Hepatocyte (in vitro differentiated cells): Measurements from ENCODE around the gene C4A. TPM values are rescaled to one million over a fixed set of nuclear protein-coding genes. Genes with fewer than 3 reads are reported as not detected.
A peak's percentile ranks its signal among the peaks of the same experiment; 100 is the strongest.
"Not testable (repeated sequence)": the region's sequence is repeated elsewhere in the genome, so short reads cannot be mapped to it uniquely, and the experiment has no call there.

Experiments
- DNase-seq: peaks from one replicate; pipeline ENCODE4 v3.0.0-alpha.2; 2016; ENCODE audit warnings: low spot score
- H2AFZ ChIP-seq: fragments of 200-600 bp; sonication (generic); 2 replicates; pipeline ENCODE4 v1.6.0; 2016; ENCODE audit warnings: antibody characterized with exemption, mild to moderate bottlenecking
- H3K27ac ChIP-seq: fragments of 200-600 bp; sonication (generic); 2 replicates; pipeline ENCODE4 v1.5.1; 2016; ENCODE audit warnings: mild to moderate bottlenecking
- H3K27me3 ChIP-seq: fragments of 200-600 bp; sonication (generic); 2 replicates; pipeline ENCODE4 v1.6.1; 2016
- H3K36me3 ChIP-seq: fragments of 200-600 bp; sonication (generic); replicated peaks from 2 replicates; pipeline ENCODE4 v1.5.1; 2016; ENCODE audit warnings: low read depth; ENCODE audit not compliant: insufficient read depth
- H3K4me1 ChIP-seq: fragments of 200-600 bp; sonication (generic); 2 replicates; pipeline ENCODE4 v1.5.1; 2016; ENCODE audit warnings: mild to moderate bottlenecking, moderate library complexity; ENCODE audit not compliant: insufficient read depth
- H3K4me2 ChIP-seq: fragments of 200-600 bp; sonication (generic); 2 replicates; pipeline ENCODE4 v1.6.0; 2016
- H3K4me3 ChIP-seq: fragments of 200-600 bp; sonication (generic); 2 replicates; pipeline ENCODE4 v1.5.1; 2016; ENCODE audit warnings: mild to moderate bottlenecking
- H3K79me2 ChIP-seq: fragments of 200-600 bp; sonication (generic); 2 replicates; pipeline ENCODE4 v1.6.0; 2017; ENCODE audit warnings: mild to moderate bottlenecking
- H3K9me2 ChIP-seq: fragments of 200-600 bp; sonication (generic); replicated peaks from 2 replicates; pipeline ENCODE4 v1.6.0; 2017; ENCODE audit warnings: mild to moderate bottlenecking; ENCODE audit not compliant: insufficient read depth
- H3K9me3 ChIP-seq: fragments of 200-600 bp; sonication (generic); 2 replicates; pipeline ENCODE4 v1.5.1; 2016; ENCODE audit warnings: low read depth, mild to moderate bottlenecking
- H4K20me1 ChIP-seq: fragments of 200-600 bp; sonication (generic); 2 replicates; pipeline ENCODE4 v1.6.0; 2016; ENCODE audit warnings: mild to moderate bottlenecking; ENCODE audit not compliant: insufficient read depth, poor library complexity, severe bottlenecking
- CTCF ChIP-seq: fragments of 200-600 bp; sonication (generic); IDR thresholded peaks from 2 replicates; pipeline ENCODE4 v1.5.1; 2016; ENCODE audit warnings: antibody characterized with exemption, mild to moderate bottlenecking; ENCODE audit not compliant: poor library complexity
- EZH2 ChIP-seq: fragments of 200-600 bp; sonication (generic); IDR thresholded peaks from 2 replicates; pipeline ENCODE4 v1.6.1; 2016; ENCODE audit warnings: antibody characterized with exemption, mild to moderate bottlenecking, borderline replicate concordance
- EZH2phosphoT487 ChIP-seq: fragments of 200-600 bp; sonication (generic); IDR thresholded peaks from one replicate; pipeline ENCODE4 v1.6.1; 2018; ENCODE audit warnings: antibody characterized with exemption, mild to moderate bottlenecking, low read depth, moderate library complexity; ENCODE audit not compliant: unreplicated experiment, severe bottlenecking
- WGBS: methylation state at CpG from one replicate; pipeline ENCODE4 v1.1.6; 2016; ENCODE audit warnings: low lambda C conversion rate; ENCODE audit errors: missing lambda C conversion rate; 5-methylcytosine and 5-hydroxymethylcytosine counted together
- polyA plus RNA-seq: library from polyadenylated mRNA; unstranded; fragments of >200 nt; fragmentation: Nextera tagmentation; extraction: Ambion mirVana; gene quantifications from 2 replicates; pipeline ENCODE4 v1.2.1, GENCODE V29; 2016
- total RNA-seq: library from RNA; depleted of rRNA; stranded (reverse); fragments of >200 nt; gene quantifications from 2 replicates; pipeline ENCODE4 v1.2.3, GENCODE V29; 2014

The C4A gene
- total and polyA plus RNA-seq, 2 experiments from 2014 or later: 66.8 to 74.4 TPM

- 1% methylated on average over 61 of the region's 62 CpGs for WGBS
- H3K36me3 ChIP-seq: no peaks in the 10 kb centered on the region
- H3K9me2 ChIP-seq: no peaks in the 10 kb centered on the region
- H3K79me2 ChIP-seq: peaks cover 36% of the 10 kb centered on the region
- no peaks in the 10 kb centered on the region for H4K20me1 ChIP-seq
- H3K9me3 ChIP-seq: no peaks in the 10 kb centered on the region
- H3K27ac ChIP-seq: peak within 1 kb of the TSS; percentile 95
- H2AFZ ChIP-seq: peak within 1 kb of the TSS; percentile 39
- no peaks in the 10 kb centered on the region for H3K27me3 ChIP-seq
- peak within 1 kb of the TSS; percentile 58 for H3K4me3 ChIP-seq
- peaks cover 19% of the 10 kb centered on the region for H3K4me1 ChIP-seq
- no peak for TF ChIP-seq EZH2
- no peak for TF ChIP-seq CTCF
- TF ChIP-seq EZH2phosphoT487: no peak
- H3K4me2 ChIP-seq: peak within 1 kb of the TSS; percentile 92
- DNase-seq: peak; percentile 98
These were observed 9.7 kb upstream of the C4A start, which contains the start of gene DXO for GRCh38 chr6:31971993-31972708. Gene DXO, minus strand, starts transcription at chr6:31972138. Its CDS starts 463 bp downstream, at chr6:31971675.

- Histone ChIP-seq H3K79me2 (peaks cover 36% of the 10 kb centered on the region), H2AFZ (peak overlapping the region; percentile 39), H3K36me3 (no peaks in the 10 kb centered on the region), H3K4me3 (peak overlapping the region; percentile 58), H3K9me2 (no peaks in the 10 kb centered on the region), H3K4me2 (peak overlapping the region; percentile 92), H3K27me3 (no peaks in the 10 kb centered on the region), H3K27ac (peak overlapping the region; percentile 95), H4K20me1 (no peaks in the 10 kb centered on the region), H3K9me3 (no peaks in the 10 kb centered on the region), H3K4me1 (peaks cover 19% of the 10 kb centered on the region)
- no peak for TF ChIP-seq CTCF
- TF ChIP-seq EZH2: no peak
- TF ChIP-seq EZH2phosphoT487: no peak
- WGBS: 18% methylated on average over 19 of the region's 19 CpGs
- no peak for DNase-seq
These were observed 9.0 kb upstream of the C4A start for GRCh38 chr6:31972709-31973350.

GRCh38 chr6:31976065-31976464 lies 5.8 kb upstream of the C4A start:
- not testable (repeated sequence) for H3K4me3 ChIP-seq, DNase-seq, H2AFZ ChIP-seq, H3K36me3 ChIP-seq, H3K9me2 ChIP-seq, H3K9me3 ChIP-seq, H3K27me3 ChIP-seq, H4K20me1 ChIP-seq, H3K27ac ChIP-seq, H3K4me2 ChIP-seq
- 100% methylated on average over 3 of the region's 30 CpGs for WGBS
- Histone ChIP-seq H3K4me1 (peaks cover 11% of the 10 kb centered on the region), H3K79me2 (peaks cover 29% of the 10 kb centered on the region)

DNA sequence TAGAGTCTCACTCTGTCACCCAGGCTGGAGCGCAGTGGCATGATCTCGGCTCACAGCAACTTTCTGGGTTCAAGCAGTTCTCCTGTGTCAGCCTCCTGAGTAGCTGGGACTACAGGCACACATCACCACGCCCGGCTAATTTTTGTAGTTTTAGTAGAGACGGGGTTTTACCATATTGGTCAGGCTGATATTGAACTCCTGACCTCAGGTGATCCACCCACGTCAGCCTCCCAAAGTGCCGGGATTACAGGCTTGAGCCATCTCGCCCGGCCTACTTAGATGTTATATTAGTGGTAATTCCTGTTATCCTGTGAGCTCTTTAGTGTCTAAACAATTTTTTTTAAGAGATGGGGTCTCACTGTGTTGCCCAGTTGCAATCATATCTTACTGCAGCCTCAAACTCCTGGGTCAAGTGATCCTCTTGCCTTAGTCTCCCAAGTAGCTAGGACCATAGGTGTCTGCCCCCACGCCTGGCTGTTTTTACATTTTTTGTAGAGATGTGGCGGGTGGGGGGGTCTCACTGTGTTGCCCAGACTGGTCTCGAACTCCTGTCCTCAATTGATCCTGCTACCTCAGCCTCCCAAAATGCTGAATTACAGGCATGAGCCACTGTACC lies 3.9 kb upstream of the C4A start:
- H3K79me2 ChIP-seq: peaks cover 19% of the 10 kb centered on the region
- H3K4me2 ChIP-seq: no peak overlapping the region
- H2AFZ ChIP-seq: no peak overlapping the region

More for the DNA sequence above, 3.9 kb upstream of the C4A start:
- Histone ChIP-seq H3K9me3 (no peaks in the 10 kb centered on the region), H3K27ac (no peak overlapping the region), H3K36me3 (no peaks in the 10 kb centered on the region), H3K4me3 (no peak overlapping the region), H3K27me3 (no peaks in the 10 kb centered on the region), H4K20me1 (no peaks in the 10 kb centered on the region), H3K4me1 (peaks cover 6% of the 10 kb centered on the region), H3K9me2 (no peaks in the 10 kb centered on the region)
- WGBS: 97% methylated on average over 12 of the region's 12 CpGs
- TF ChIP-seq EZH2phosphoT487 (no peak), EZH2 (no peak), CTCF (no peak)
- DNase-seq: no peak
